Measurements from ENCODE around the gene RTN3.
"Not testable (repeated sequence)": the region's sequence is repeated elsewhere in the genome, so short reads cannot be mapped to it uniquely, and the experiment has no call there.

RTN3 gene

GRCh38 chr11:63768237-63769041, 87.1 kb downstream of the RTN3 start, which contains the start of gene ZFTA:
ZFTA (minus strand) TSS chr11:63768775; CDS start chr11:63768622, 153 bp downstream.
- peak; percentile 32 for DNase-seq (ENCODE audit: low read depth)

GRCh38 chr11:63769042-63769713, 87.9 kb downstream of the RTN3 start:
- no peak for DNase-seq (ENCODE audit: low read depth)

GRCh38 chr11:63769714-63770455, 88.6 kb downstream of the RTN3 start:
- no peak for DNase-seq (ENCODE audit: low read depth)

- DNase-seq (ENCODE audit: low read depth) = no peak
Measured at GRCh38 chr11:63770763-63771162, 89.5 kb downstream of the RTN3 start.

GRCh38 chr11:63771741-63772318, 90.5 kb downstream of the RTN3 start:
- DNase-seq (ENCODE audit: low read depth) = not testable (repeated sequence)

- no peak for DNase-seq (ENCODE audit: low read depth)
Measured at GRCh38 chr11:63775191-63775590, 93.9 kb downstream of the RTN3 start.

- no peak for DNase-seq (ENCODE audit: low read depth)
Measured at GRCh38 chr11:63779039-63779438, 97.7 kb downstream of the RTN3 start.

- no peak for DNase-seq (ENCODE audit: low read depth)
Measured at GRCh38 chr11:63782749-63783148, 101.4 kb downstream of the RTN3 start.

GRCh38 chr11:63783925-63784592, 102.8 kb downstream of the RTN3 start:
- DNase-seq (ENCODE audit: low read depth) = no peak

GRCh38 chr11:63785823-63786222, 104.5 kb downstream of the RTN3 start:
- no peak for DNase-seq (ENCODE audit: low read depth)

GRCh38 chr11:63791495-63792167, 110.3 kb downstream of the RTN3 start:
- DNase-seq (ENCODE audit: low read depth) = no peak

- DNase-seq (ENCODE audit: low read depth) = no peak
Measured at GRCh38 chr11:63793161-63793560, 111.9 kb downstream of the RTN3 start.

- no peak for DNase-seq (ENCODE audit: low read depth)
Measured at GRCh38 chr11:63795066-63795465, 113.8 kb downstream of the RTN3 start.

GRCh38 chr11:63800921-63801320, 119.6 kb downstream of the RTN3 start:
- no peak for DNase-seq (ENCODE audit: low read depth)

- DNase-seq (ENCODE audit: low read depth) = no peak
Measured at GRCh38 chr11:63802637-63803414, 121.5 kb downstream of the RTN3 start.

GRCh38 chr11:63804259-63804658, 123.0 kb downstream of the RTN3 start:
- no peak for DNase-seq (ENCODE audit: low read depth)

GRCh38 chr11:63805844-63806415, 124.6 kb downstream of the RTN3 start:
- DNase-seq (ENCODE audit: low read depth) = no peak
